ENCODE results near the gene BFAR.
"Not testable (repeated sequence)": the region's sequence is repeated elsewhere in the genome, so short reads cannot be mapped to it uniquely, and the experiment has no call there.

The BFAR gene

DNA sequence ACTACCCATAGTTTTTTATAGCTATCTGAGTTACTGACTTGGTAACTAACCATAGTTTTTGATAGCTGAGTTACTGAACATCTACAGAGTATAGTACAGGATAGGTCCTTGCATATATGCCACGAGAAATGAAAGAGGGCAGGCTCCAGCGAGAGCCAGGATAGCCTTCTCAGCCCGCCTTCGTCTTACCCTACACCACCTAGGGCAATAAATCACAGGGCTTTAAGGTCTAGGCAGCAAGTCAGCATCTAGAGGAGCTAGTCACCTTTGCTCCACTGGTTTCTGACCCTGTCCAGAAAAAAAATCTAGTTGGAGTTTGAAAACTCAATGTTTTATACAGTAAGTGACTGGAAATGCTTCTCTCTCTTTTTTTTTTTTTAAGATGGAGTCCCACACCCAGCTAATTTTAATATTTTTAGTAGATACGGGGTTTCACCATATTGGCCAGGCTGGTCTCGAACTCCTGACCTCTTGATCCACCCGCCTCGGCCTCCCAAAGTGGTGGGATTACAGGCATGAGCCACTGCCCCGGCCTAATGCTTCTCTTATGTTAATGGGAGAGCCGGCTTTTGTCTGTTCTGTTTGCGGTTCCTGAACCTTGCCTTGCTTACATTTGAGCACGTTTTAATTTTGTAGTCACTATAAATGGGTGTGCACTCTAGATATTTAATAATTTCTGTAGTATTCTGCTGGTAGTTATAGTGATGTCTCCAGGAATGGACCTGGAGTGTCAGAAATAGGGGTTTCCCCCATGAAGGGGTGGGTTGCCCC is 2.8 kb downstream of the BFAR start:
- DNase-seq (ENCODE audit: low read depth in 3 of 3): no peak

DNA sequence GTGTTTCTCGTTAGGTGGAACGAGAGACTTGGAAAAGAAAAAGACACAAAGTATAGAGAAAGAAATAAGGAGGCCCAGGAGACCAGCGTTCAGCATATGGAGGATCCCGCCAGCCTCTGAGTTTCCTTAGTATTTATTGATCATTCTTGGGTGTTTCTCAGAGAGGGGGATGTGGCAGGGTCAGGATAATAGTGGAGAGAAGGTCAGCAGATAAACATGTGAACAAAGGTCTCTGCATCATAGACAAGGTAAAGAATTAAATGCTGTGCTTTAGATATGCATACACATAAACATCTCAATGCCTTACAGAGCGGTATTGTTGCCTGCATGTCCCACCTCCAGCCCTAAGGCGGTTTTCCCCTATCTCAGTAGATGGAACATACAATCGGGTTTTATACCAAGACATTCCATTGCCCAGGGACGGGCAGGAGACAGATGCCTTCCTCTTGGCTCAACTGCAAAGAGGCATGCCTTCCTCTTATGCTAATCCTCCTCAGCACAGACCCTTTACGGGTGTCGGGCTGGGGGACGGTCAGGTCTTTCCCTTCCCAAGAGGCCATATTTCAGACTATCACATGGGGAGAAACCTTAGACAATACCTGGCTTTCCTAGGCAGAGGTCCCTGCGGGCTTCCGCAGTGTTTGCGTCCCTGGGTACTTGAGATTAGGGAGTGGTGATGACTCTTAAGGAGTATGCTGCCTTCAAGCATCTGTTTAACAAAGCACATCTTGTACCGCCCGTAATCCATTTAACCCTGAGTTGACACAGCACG is 3.6 kb downstream of the BFAR start:
- not testable (repeated sequence) for DNase-seq (ENCODE audit: low read depth in 3 of 3)

DNA sequence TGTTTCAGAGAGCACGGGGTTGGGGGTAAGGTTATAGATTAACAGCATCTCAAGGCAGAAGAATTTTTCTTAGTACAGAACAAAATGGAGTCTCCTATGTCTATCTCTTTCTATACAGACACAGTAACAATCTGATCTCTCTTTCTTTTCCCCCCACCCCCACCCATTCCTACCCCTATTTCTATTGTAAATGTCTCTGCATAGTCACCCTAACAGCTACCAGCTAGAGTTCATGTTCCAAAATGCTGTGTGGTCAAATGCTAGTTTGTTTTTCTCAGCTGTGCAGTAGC is 4.1 kb downstream of the BFAR start:
- not testable (repeated sequence) for DNase-seq (ENCODE audit: low read depth in 3 of 3)

DNA sequence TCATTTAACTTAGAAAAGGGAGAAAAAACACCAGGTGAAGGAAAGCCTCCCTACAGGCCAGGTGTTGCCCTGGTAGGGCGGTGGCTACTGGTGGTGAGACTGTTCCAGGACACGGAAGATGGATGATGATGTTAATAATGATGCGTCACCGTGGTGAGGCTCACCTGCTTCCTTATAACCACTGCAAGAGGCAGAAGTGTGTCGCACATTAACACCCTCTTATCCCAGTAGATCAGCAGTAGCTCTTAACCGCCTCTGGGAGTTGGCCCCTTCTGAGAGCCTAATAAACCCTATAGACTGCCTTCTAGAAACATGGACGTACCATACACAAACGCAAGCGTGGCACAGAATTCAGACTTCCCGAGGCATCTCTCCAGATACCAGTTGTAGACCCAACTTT is 7.8 kb downstream of the BFAR start:
- DNase-seq (ENCODE audit: low read depth in 3 of 3): no peak

- no peak for DNase-seq (ENCODE audit: low read depth in 3 of 3)
These were observed 8.5 kb downstream of the BFAR start for GRCh38 chr16:14641206-14641605.

GRCh38 chr16:14641926-14642325 is 9.2 kb downstream of the BFAR start:
- no peak for DNase-seq (ENCODE audit: low read depth in 3 of 3)

DNA sequence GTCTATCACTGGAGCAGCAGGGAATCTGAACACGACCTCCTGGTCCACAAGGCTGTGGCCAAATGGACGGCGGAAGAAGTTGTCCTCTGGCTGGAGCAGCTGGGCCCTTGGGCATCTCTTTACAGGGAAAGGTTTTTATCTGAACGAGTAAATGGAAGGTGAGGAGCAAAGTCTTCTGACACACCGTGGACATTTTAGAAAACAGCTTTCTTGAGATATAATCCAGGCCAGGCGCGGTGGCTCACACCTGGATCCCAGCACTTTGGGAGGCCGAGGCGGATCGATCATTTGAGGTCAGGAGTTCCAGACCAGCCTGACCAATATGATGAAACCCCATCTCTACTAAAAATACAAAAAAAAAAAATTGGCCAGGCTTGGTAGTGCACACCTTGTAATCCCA is 17.1 kb downstream of the BFAR start:
- no peak for DNase-seq (ENCODE audit: low read depth in 3 of 3)

DNA sequence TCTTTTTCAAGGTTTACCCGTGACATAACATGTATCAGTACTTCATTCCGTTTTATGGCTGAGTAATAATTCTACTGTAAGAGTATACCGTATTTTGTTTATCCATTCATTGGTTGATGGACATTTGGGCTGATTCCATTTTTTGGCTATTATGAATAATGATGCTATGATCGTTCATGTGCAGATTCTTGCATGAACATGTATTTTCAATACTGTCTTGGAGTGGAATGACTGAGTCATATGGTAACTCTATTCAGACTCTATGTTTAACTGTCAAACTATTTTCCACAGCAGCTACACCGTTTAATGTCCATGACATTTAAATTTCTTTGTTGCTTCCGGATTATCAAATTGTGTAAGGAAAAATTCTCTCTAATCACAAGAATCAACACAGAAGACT is 17.9 kb downstream of the BFAR start:
- DNase-seq (ENCODE audit: low read depth in 3 of 3): no peak

DNA sequence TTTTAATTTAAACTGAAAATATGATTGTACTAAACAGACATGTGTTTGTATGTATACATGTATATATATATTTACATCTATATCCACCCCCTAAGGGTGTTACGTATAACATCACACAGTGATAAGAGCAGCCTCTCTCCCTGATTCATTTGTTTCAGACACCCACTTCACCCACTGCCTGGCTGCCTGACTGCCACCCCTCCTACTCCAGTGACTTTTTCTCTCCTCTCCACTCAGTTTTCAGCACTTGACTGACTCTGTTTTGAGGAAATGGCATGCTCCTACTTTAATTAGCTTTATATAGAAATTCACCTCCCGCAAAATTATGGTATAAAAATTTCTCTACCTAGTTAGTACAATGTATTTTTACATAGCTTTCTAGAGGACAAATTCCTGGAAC is 20.0 kb downstream of the BFAR start:
- DNase-seq (ENCODE audit: low read depth in 3 of 3): no peak

- no peak for DNase-seq (ENCODE audit: low read depth in 3 of 3)
These were observed 25.3 kb downstream of the BFAR start for GRCh38 chr16:14658063-14658462.

DNA sequence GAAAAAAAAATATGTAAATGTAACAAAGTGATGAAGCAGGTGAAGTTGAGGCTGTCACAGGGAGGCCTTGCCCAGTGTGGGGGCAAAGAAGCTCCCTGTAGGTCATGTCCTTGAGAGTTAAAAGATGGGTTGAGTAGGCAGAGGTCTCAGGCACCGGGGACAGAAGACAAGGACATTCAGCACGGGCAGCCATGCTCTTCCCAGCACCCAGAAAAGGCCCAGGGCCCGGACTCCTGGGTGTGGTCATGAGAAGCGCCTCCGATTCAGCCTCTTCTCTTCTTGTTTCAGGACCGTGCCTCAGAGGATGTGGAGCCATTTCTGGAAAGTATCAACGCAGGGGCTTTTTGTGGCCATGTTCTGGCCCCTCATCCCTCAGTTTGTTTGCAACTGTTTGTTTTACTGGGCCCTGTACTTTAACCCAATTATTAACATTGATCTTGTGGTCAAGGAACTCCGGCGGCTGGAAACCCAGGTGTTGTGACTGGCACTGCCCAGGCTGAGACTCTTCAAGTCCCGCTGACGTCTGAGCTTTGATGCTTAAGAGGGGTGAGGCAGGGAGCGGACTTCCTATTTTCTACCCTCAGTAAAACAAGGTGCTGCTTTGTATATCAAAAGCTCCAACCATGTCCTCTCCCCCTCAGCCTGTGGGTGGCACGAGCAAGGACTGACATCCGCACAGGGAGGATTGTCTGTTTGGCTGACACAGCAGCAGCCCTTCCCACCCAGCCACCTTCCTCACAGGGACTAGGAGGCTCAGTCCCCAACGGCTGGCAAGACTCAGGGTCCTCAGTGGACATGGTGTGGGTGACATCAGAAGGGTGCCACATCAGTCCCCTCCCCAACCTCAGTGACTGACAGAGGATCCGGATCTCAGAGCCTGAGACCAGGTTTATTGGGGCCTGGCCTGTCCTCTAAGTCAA is 34.9 kb downstream of the BFAR start:
- no peak for DNase-seq (ENCODE audit: low read depth in 3 of 3)

DNA sequence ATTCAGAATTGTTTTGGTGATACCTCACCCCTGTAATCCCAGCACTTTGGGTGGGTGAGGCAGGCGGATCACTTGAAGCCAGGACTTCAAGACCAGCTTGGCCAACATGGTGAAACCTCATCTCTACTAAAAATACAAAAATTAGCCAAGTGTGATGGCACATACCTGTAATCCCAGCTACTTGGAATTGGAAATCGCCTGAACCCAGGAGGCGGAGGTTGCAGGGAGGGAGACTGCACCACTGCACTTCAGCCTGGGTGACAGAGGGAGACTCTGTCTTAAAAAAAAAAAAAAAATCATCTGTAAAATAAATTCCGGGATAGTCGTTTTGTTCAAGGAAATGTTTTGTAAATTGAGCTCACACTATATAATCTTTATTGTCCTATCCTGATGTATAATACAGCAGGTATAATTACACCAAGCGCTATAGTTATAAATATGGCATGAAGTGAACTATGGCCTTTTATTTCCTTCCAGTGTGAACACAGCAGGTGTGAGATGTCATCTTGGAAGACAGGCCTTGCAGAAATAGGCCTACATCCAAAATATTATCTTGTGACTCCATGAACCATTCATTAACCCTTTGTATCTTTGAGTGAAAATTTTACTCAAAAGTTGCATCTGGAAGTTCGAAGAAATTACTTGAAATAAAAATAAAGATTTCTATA is 35.9 kb downstream of the BFAR start:
- DNase-seq (ENCODE audit: low read depth in 3 of 3): no peak

DNA sequence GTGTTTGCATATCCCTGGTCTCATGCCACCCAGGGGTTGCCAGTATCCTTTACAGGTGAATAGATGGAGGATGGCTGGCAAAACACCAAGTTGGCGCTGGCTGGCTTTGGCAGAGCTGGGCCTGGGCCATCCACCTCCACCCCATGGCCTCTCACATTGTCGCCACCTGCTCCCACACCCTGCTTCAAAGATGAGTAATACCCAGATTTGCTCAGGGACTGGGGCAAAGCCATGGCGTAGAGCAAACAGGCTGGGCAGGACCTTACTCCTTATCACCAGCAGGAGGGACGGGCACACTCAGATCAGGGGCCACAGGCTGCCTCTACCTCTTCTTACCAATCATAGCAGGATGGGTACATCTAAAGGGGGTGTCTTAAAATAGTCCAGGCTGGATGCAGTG is 37.0 kb downstream of the BFAR start:
- no peak for DNase-seq (ENCODE audit: low read depth in 3 of 3)

GRCh38 chr16:14672403-14672971 is 39.7 kb downstream of the BFAR start:
- DNase-seq (ENCODE audit: low read depth in 3 of 3): no peak

DNA sequence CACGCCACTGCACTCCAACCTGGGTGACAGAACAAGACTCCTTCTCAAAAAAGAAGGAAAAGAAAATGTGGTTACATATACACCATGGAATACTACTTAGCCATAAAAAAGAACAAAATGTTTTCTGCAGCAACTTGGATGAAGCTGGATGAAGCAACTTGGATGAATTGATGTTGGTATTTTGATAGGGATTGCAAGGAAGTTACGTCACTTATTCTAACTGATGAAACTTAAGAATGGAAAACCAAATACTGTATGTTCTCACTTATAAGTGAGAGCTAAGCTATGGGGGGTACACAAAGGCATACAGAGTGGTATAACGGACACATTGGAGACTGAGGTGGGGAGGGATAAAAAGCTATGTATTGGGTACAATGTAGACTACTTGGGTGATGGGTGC is 43.9 kb downstream of the BFAR start:
- DNase-seq (ENCODE audit: low read depth in 3 of 3): no peak

DNA sequence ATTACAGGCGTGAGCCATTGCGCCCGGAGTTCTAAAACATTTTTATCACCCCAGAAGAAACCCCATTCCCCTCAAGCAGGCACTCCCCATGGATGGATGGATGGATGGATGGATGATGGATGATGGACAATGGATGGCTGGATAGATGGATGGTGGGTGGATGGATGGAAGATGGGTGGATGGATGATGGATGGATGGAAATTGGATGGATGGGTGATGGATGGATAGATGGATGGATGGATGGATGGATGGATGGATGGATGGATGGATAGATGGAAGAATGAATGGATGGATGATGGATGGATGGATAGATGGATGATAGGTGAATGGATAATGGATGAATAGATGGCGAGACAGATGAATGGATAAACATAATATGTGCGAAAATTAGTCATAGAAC is 44.9 kb downstream of the BFAR start:
- no peak for DNase-seq (ENCODE audit: low read depth in 3 of 3)

- DNase-seq (ENCODE audit: low read depth in 3 of 3): no peak
These were observed 46.2 kb downstream of the BFAR start for GRCh38 chr16:14678748-14679497.

- not testable (repeated sequence) for DNase-seq (ENCODE audit: low read depth in 3 of 3)
These were observed 47.6 kb downstream of the BFAR start for GRCh38 chr16:14680396-14680795.

DNA sequence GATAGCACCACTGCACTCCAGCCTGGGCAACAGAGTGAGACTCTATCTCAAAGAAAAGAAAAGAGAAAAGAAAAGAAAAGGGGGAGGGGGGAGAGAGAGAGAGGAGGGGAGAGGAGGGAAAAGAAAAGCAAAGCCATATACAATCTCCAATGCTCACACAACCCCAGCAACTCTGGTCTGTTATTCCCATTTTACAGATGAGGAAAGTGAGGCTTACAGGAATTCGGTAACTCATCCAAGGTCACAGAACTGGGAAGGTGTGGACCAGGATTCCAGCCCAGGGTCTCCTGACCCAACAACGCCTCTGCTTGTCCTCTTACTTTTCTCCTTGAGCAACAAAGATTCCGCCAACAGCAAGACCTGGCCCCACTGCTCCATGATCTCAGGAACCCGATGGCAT is 48.4 kb downstream of the BFAR start:
- DNase-seq (ENCODE audit: low read depth in 3 of 3): no peak

GRCh38 chr16:14682121-14682520 is 49.4 kb downstream of the BFAR start:
- DNase-seq (ENCODE audit: low read depth in 3 of 3): no peak
